ENCODE results near the gene ASH1L.

The ASH1L gene

GRCh38 chr1:155320661-155321617 lies 241.7 kb downstream of the ASH1L start, which contains the start of gene RUSC1:
Gene RUSC1, plus strand, starts transcription at chr1:155320894. Its CDS starts 880 bp downstream, at chr1:155321774.
- TF ChIP-seq CTCF (conservative IDR thresholded peaks at IDR 0.05; ENCODE audit: low read depth, low read length), result no peak
- DNase-seq (ENCODE audit: low read depth), result peak; percentile 58
- peak within 1 kb of the TSS; percentile 68 for H3K4me3 ChIP-seq (ENCODE audit: low read depth, low read length)

GRCh38 chr1:155320252-155320651 lies 242.4 kb downstream of the ASH1L start:
- TF ChIP-seq CTCF (conservative IDR thresholded peaks at IDR 0.05; ENCODE audit: low read depth, low read length), result no peak

GRCh38 chr1:155319536-155319935 lies 243.1 kb downstream of the ASH1L start:
- TF ChIP-seq CTCF (conservative IDR thresholded peaks at IDR 0.05; ENCODE audit: low read depth, low read length), result no peak
- DNase-seq (ENCODE audit: low read depth), result no peak

More at GRCh38 chr1:155320252-155320651, 242.4 kb downstream of the ASH1L start:
- peak overlapping the region; percentile 68 for H3K4me3 ChIP-seq (ENCODE audit: low read depth, low read length)
- no peak for DNase-seq (ENCODE audit: low read depth)

GRCh38 chr1:155318082-155318481 lies 244.5 kb downstream of the ASH1L start:
- no peak overlapping the region for H3K4me3 ChIP-seq (ENCODE audit: low read depth, low read length)
- no peak for DNase-seq (ENCODE audit: low read depth)
- no peak for TF ChIP-seq CTCF (conservative IDR thresholded peaks at IDR 0.05; ENCODE audit: low read depth, low read length)

More at GRCh38 chr1:155319536-155319935, 243.1 kb downstream of the ASH1L start:
- H3K4me3 ChIP-seq (ENCODE audit: low read depth, low read length), result no peak overlapping the region

GRCh38 chr1:155316922-155317321 lies 245.7 kb downstream of the ASH1L start:
- no peak for DNase-seq (ENCODE audit: low read depth)
- TF ChIP-seq CTCF (conservative IDR thresholded peaks at IDR 0.05; ENCODE audit: low read depth, low read length), result no peak
- no peak overlapping the region for H3K4me3 ChIP-seq (ENCODE audit: low read depth, low read length)

GRCh38 chr1:155313261-155313660 lies 249.3 kb downstream of the ASH1L start:
- no peak for TF ChIP-seq CTCF (conservative IDR thresholded peaks at IDR 0.05; ENCODE audit: low read depth, low read length)

More at GRCh38 chr1:155313261-155313660, 249.3 kb downstream of the ASH1L start:
- DNase-seq (ENCODE audit: low read depth), result no peak
- H3K4me3 ChIP-seq (ENCODE audit: low read depth, low read length), result no peak overlapping the region

All from choroid plexus epithelial cell (primary cell).